Inferior parietal cortex (tissue), 1 donor: ENCODE data around the gene FAS.

Experiments used
- DNase-seq: peaks from one replicate; pipeline ENCODE4 v3.0.0-alpha.2; 2016; ENCODE audit errors: extremely low spot score

The FAS gene

GRCh38 chr10:88990384-88991160 is at the start of gene FAS:
TSS of gene FAS (plus strand) at chr10:88990798. CDS start at chr10:88990877, 79 bp downstream.
- no peak for DNase-seq

- DNase-seq: no peak
Observed at GRCh38 chr10:88941026-88941425, 49.6 kb upstream of the FAS start.

- no peak for DNase-seq
Observed at GRCh38 chr10:88943778-88944177, 46.8 kb upstream of the FAS start.

GRCh38 chr10:88944813-88945212 is 45.8 kb upstream of the FAS start:
- no peak for DNase-seq

GRCh38 chr10:88946200-88946599 is 44.4 kb upstream of the FAS start:
- no peak for DNase-seq

- no peak for DNase-seq
Observed at GRCh38 chr10:88946965-88947590, 43.5 kb upstream of the FAS start.

- no peak for DNase-seq
Observed at GRCh38 chr10:88949051-88949450, 41.5 kb upstream of the FAS start.

- DNase-seq: no peak
Observed at GRCh38 chr10:88949912-88950837, 40.4 kb upstream of the FAS start.

- no peak for DNase-seq
Observed at GRCh38 chr10:88952647-88953111, 37.9 kb upstream of the FAS start, which contains the start of gene ACTA2. TSS of gene ACTA2 (minus strand) at chr10:88952773. CDS start at chr10:88948930, 3,843 bp downstream.

- DNase-seq: no peak
Observed at GRCh38 chr10:88953662-88954061, 36.9 kb upstream of the FAS start.

- no peak for DNase-seq
Observed at GRCh38 chr10:88954458-88955083, 36.0 kb upstream of the FAS start.

GRCh38 chr10:88957381-88957780 is 33.2 kb upstream of the FAS start:
- DNase-seq: no peak

GRCh38 chr10:88958721-88959120 is 31.9 kb upstream of the FAS start:
- no peak for DNase-seq

GRCh38 chr10:88960802-88961201 is 29.8 kb upstream of the FAS start:
- DNase-seq: no peak

GRCh38 chr10:88961266-88961665 is 29.3 kb upstream of the FAS start:
- no peak for DNase-seq

- DNase-seq: no peak
Observed at GRCh38 chr10:88962336-88962735, 28.3 kb upstream of the FAS start.

- no peak for DNase-seq
Observed at GRCh38 chr10:88963318-88963717, 27.3 kb upstream of the FAS start.

GRCh38 chr10:88964360-88964759 is 26.2 kb upstream of the FAS start:
- no peak for DNase-seq

- no peak for DNase-seq
Observed at GRCh38 chr10:88964869-88965415, 25.7 kb upstream of the FAS start.

- DNase-seq: no peak
Observed at GRCh38 chr10:88966797-88967196, 23.8 kb upstream of the FAS start.

- DNase-seq: no peak
Observed at GRCh38 chr10:88968391-88968790, 22.2 kb upstream of the FAS start.
